22Rv1 (cell line): ENCODE measurements around the gene PCSK1N.
"Not testable (repeated sequence)": the region's sequence is repeated elsewhere in the genome, so short reads cannot be mapped to it uniquely, and the experiment has no call there.

Source experiments
- H3K27ac ChIP-seq: fragments of 450-650 bp; 2 replicates; pipeline ENCODE4 v1.5.1; 2017
- CTCF ChIP-seq: fragments of 450-650 bp; IDR thresholded peaks from 2 replicates; pipeline ENCODE4 v1.5.1; 2017; ENCODE audit warnings: mild to moderate bottlenecking
- ZFX ChIP-seq: fragments of 450-650 bp; IDR thresholded peaks from 2 replicates; pipeline ENCODE4 v1.6.1; 2017; ENCODE audit warnings: antibody characterized with exemption, borderline replicate concordance

The PCSK1N gene

DNA sequence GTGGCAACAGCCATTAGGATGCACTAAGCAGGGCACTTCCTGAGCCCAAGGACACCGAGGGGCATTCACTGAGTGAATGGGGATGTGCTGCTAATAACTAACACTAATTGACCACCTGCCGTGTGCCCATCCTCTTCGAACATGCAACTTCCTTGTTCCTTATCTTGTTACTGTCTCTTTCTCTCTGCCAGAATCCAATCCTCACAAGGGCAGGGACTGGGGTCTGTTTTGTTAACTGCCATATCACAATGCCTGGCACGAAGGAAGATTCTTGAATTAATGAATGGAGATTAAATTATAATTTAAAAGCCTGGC, 7.8 kb downstream of the PCSK1N start:
- H3K27ac ChIP-seq, result no peak overlapping the region
- TF ChIP-seq CTCF (no peak), ZFX (no peak)

DNA sequence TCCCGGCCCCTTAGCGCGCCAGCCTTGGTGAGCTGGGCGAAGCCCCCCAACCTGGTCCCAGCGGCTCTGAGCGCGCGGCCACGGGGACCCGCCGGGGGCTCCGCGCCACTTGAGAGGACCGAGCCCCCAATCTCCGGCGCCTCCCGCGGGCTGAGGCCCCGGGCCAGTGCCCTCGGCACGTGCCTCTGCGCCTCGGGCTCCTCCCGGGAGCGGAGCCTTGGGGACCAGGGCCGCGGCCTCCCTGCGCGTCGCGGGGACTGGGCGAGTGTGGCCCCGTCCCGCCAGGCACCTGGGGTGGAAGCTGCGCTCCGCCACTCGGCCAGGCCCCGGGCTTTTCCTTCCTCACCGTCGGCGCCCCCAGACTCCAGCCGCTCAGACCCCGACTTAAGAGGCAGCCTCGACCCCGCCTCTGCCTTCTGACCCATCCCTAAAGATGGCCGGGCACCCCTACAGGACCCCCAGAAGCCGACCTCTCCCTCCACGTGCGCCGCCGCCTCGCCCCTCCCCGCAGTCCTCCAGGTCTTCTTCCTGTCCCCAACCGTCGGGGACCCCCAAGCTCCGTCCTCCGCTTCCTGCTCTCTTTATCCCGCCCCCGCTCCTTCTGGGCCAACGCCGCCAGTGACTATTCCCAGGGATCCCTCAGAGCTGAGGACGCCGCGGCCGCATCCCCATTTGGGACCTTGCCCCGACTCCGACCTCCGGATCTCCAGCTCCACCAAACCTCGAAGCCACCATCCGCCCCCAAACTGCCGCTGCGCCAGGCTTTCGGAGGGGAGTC, 8.3 kb downstream of the PCSK1N start:
- no peak overlapping the region for H3K27ac ChIP-seq
- no peak for TF ChIP-seq ZFX
- no peak for TF ChIP-seq CTCF

- H3K27ac ChIP-seq, result no peak within 1 kb of the TSS
- no peak for TF ChIP-seq CTCF
- no peak for TF ChIP-seq ZFX
Measured at GRCh38 chrX:48826135-48826875, 9.1 kb downstream of the PCSK1N start, which contains the start of gene ERAS. TSS of gene ERAS (plus strand) at chrX:48826513. CDS start at chrX:48829124, 2,611 bp downstream.

- TF ChIP-seq ZFX (no peak), CTCF (no peak)
- H3K27ac ChIP-seq, result no peak overlapping the region
Measured at GRCh38 chrX:48824066-48824465, 11.3 kb downstream of the PCSK1N start.

DNA sequence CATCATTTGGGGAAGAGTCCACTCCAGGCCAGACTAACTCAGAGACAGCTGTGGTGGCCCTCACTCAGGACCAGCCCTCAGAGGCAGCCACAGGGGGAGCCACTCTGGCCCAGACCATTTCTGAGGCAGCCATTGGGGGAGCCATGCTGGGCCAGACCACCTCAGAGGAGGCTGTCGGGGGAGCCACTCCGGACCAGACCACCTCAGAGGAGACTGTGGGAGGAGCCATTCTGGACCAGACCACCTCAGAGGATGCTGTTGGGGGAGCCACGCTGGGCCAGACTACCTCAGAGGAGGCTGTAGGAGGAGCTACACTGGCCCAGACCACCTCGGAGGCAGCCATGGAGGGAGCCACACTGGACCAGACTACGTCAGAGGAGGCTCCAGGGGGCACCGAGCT, 12.4 kb downstream of the PCSK1N start:
- TF ChIP-seq ZFX, result no peak
- no peak for TF ChIP-seq CTCF
- no peak overlapping the region for H3K27ac ChIP-seq

- not testable (repeated sequence) for H3K27ac ChIP-seq
Measured at GRCh38 chrX:48819394-48819793, 16.0 kb downstream of the PCSK1N start.

- no peak overlapping the region for H3K27ac ChIP-seq
- TF ChIP-seq ZFX (no peak), CTCF (no peak)
Measured at GRCh38 chrX:48818866-48819265, 16.5 kb downstream of the PCSK1N start.
